ENCODE measurements around the gene NEURL2.
A peak's percentile ranks its signal among the peaks of the same experiment; 100 is the strongest.
"Not testable (repeated sequence)": the region's sequence is repeated elsewhere in the genome, so short reads cannot be mapped to it uniquely, and the experiment has no call there.

Gene NEURL2

GRCh38 chr20:45890985-45891983 lies at the start of gene NEURL2, which contains the start of gene CTSA:
TSS of gene NEURL2 (minus strand) at chr20:45891208. CDS start at chr20:45890991, 217 bp downstream.
TSS of gene CTSA (plus strand) at chr20:45891335. CDS start at chr20:45891569, 234 bp downstream.
- DNase-seq (ENCODE audit: low read depth): peak; percentile 83

GRCh38 chr20:45940469-45940868 lies 49.5 kb upstream of the NEURL2 start:
- no peak for DNase-seq (ENCODE audit: low read depth)

- no peak for DNase-seq (ENCODE audit: low read depth)
Measured at GRCh38 chr20:45940053-45940452, 49.0 kb upstream of the NEURL2 start.

- DNase-seq (ENCODE audit: low read depth): no peak
Measured at GRCh38 chr20:45938727-45939438, 47.9 kb upstream of the NEURL2 start.

- DNase-seq (ENCODE audit: low read depth): no peak
Measured at GRCh38 chr20:45937765-45938164, 46.8 kb upstream of the NEURL2 start.

GRCh38 chr20:45935416-45936046 lies 44.5 kb upstream of the NEURL2 start:
- no peak for DNase-seq (ENCODE audit: low read depth)

GRCh38 chr20:45934586-45935415 lies 43.8 kb upstream of the NEURL2 start, which contains the start of gene PCIF1:
TSS of gene PCIF1 (plus strand) at chr20:45934683. CDS start at chr20:45939000, 4,317 bp downstream.
- DNase-seq (ENCODE audit: low read depth): peak; percentile 96

- DNase-seq (ENCODE audit: low read depth): no peak
Measured at GRCh38 chr20:45934046-45934585, 43.1 kb upstream of the NEURL2 start.

- peak; percentile 31 for DNase-seq (ENCODE audit: low read depth)
Measured at GRCh38 chr20:45933266-45934045, 42.4 kb upstream of the NEURL2 start.

- not testable (repeated sequence) for DNase-seq (ENCODE audit: low read depth)
Measured at GRCh38 chr20:45931680-45932079, 40.7 kb upstream of the NEURL2 start.

GRCh38 chr20:45927071-45927878 lies 36.3 kb upstream of the NEURL2 start:
- DNase-seq (ENCODE audit: low read depth): no peak

- DNase-seq (ENCODE audit: low read depth): no peak
Measured at GRCh38 chr20:45926731-45927070, 35.7 kb upstream of the NEURL2 start.

- DNase-seq (ENCODE audit: low read depth): no peak
Measured at GRCh38 chr20:45925821-45926506, 35.0 kb upstream of the NEURL2 start.

- no peak for DNase-seq (ENCODE audit: low read depth)
Measured at GRCh38 chr20:45924391-45925261, 33.6 kb upstream of the NEURL2 start.

- no peak for DNase-seq (ENCODE audit: low read depth)
Measured at GRCh38 chr20:45921337-45922189, 30.6 kb upstream of the NEURL2 start.

GRCh38 chr20:45920462-45921336 lies 29.7 kb upstream of the NEURL2 start:
- DNase-seq (ENCODE audit: low read depth): no peak

All from stimulated activated CD4-positive, alpha-beta T cell treated with anti-CD3 and anti-CD28 coated beads, Interleukin-2, amount 100 ng/mL, for 4 hours (primary cell).